Lower lobe of right lung (tissue), 2 donors: ENCODE results near the gene CTNNA3. TPM values are rescaled to one million over a fixed set of nuclear protein-coding genes. Genes with fewer than 3 reads are reported as not detected.

ENCODE experiments used
- ATAC-seq, 2 donors: fragments of 200-7000 bp; cut with Tn5 transposase; one replicate each; pipeline ENCODE4 v1.9.1; 2020 to 2022; ENCODE audit warnings: mild to moderate bottlenecking in 2 of 2, moderate library complexity in 2 of 2
- DNase-seq: peaks from one replicate; pipeline ENCODE4 v3.0.0-alpha.2; 2020
- H3K27ac ChIP-seq: fragments of 200-600 bp; one replicate; pipeline ENCODE4 v1.8.0; 2022
- H3K27me3 ChIP-seq: fragments of 200-600 bp; one replicate; pipeline ENCODE4 v1.8.0; 2022; ENCODE audit warnings: low read depth
- H3K36me3 ChIP-seq: fragments of 200-600 bp; one replicate; pipeline ENCODE4 v1.8.0; 2022; ENCODE audit warnings: mild to moderate bottlenecking
- H3K4me1 ChIP-seq: fragments of 200-600 bp; one replicate; pipeline ENCODE4 v1.8.0; 2022
- H3K4me3 ChIP-seq: fragments of 200-600 bp; one replicate; pipeline ENCODE4 v1.8.0; 2022; ENCODE audit warnings: mild to moderate bottlenecking
- H3K9me3 ChIP-seq: fragments of 200-600 bp; one replicate; pipeline ENCODE4 v1.8.0; 2022
- CTCF ChIP-seq: fragments of 200-600 bp; IDR thresholded peaks from one replicate; pipeline ENCODE4 v1.8.0; 2022; ENCODE audit warnings: antibody characterized with exemption, mild to moderate bottlenecking
- intact Hi-C: fragments of 100-400 bp; cut with DNase I; formaldehyde crosslinking; loops from one replicate; pipeline ENCODE4 v1.11.0; 2022
- total RNA-seq: library from RNA; stranded (reverse); fragmentation: NEBNext Ultra II Directional; extraction: Animal tissue kit (Norgen Biotek cat#: 25700); gene quantifications from one replicate; pipeline ENCODE4 v1.2.1, GENCODE V29; 2021
- donor health status: DM: no; HTN: yes; CAD: no; lungs with severe emphysema.

Gene CTNNA3
- total RNA-seq, 1 donor from 2014 or later = not detected

GRCh38 chr10:67319976-67320375 lies 376.0 kb downstream of the CTNNA3 start:
- no peak for TF ChIP-seq CTCF
- no peaks in the 10 kb centered on the region for H3K9me3 ChIP-seq

GRCh38 chr10:67308912-67309311 lies 387.1 kb downstream of the CTNNA3 start:
- ATAC-seq = no peak
- Histone ChIP-seq H3K27me3 (no peaks in the 10 kb centered on the region), H3K27ac (no peak overlapping the region), H3K9me3 (no peaks in the 10 kb centered on the region), H3K4me3 (no peak overlapping the region), H3K36me3 (no peaks in the 10 kb centered on the region), H3K4me1 (no peaks in the 10 kb centered on the region)
- no peak for DNase-seq
- no peak for TF ChIP-seq CTCF
- intact Hi-C loops = no loop called here

More at GRCh38 chr10:67319976-67320375, 376.0 kb downstream of the CTNNA3 start:
- intact Hi-C loops = no loop called here
- no peak for ATAC-seq
- Histone ChIP-seq H3K4me1 (no peaks in the 10 kb centered on the region), H3K27me3 (no peaks in the 10 kb centered on the region), H3K36me3 (no peaks in the 10 kb centered on the region), H3K27ac (no peak overlapping the region), H3K4me3 (no peak overlapping the region)
- DNase-seq = no peak

GRCh38 chr10:67306588-67307205 lies 389.3 kb downstream of the CTNNA3 start:
- peak; percentile 37 for TF ChIP-seq CTCF
- DNase-seq (no peak), ATAC-seq (peak in 1 of 2 donors; percentile 40)
- H3K36me3 ChIP-seq = no peaks in the 10 kb centered on the region
- no peaks in the 10 kb centered on the region for H3K27me3 ChIP-seq
- H3K4me3 ChIP-seq = no peak overlapping the region
- H3K27ac ChIP-seq = no peak overlapping the region
- H3K9me3 ChIP-seq = no peaks in the 10 kb centered on the region
- intact Hi-C loops = no loop called here
- H3K4me1 ChIP-seq = no peaks in the 10 kb centered on the region

GRCh38 chr10:67302701-67303100 lies 393.3 kb downstream of the CTNNA3 start:
- no peaks in the 10 kb centered on the region for H3K36me3 ChIP-seq
- H3K27me3 ChIP-seq = no peaks in the 10 kb centered on the region
- no peaks in the 10 kb centered on the region for H3K4me1 ChIP-seq
- H3K4me3 ChIP-seq = no peak overlapping the region
- intact Hi-C loops = no loop called here
- H3K27ac ChIP-seq = no peak overlapping the region
- no peak for ATAC-seq
- no peak for DNase-seq
- no peaks in the 10 kb centered on the region for H3K9me3 ChIP-seq
- no peak for TF ChIP-seq CTCF

GRCh38 chr10:67299761-67300160 lies 396.2 kb downstream of the CTNNA3 start:
- intact Hi-C loops = no loop called here

More at GRCh38 chr10:67299761-67300160, 396.2 kb downstream of the CTNNA3 start:
- Histone ChIP-seq H3K9me3 (no peaks in the 10 kb centered on the region), H3K36me3 (no peaks in the 10 kb centered on the region), H3K4me3 (no peak overlapping the region), H3K4me1 (no peaks in the 10 kb centered on the region), H3K27me3 (no peaks in the 10 kb centered on the region), H3K27ac (no peak overlapping the region)
- ATAC-seq (no peak), DNase-seq (no peak)
- TF ChIP-seq CTCF = no peak
